Ammon's horn (tissue), 1 donor: ENCODE results near the gene S100A7.

Experiments used
- DNase-seq: peaks from one replicate; pipeline ENCODE4 v3.0.0-alpha.2; 2016; ENCODE audit warnings: low spot score

S100A7 gene

DNA sequence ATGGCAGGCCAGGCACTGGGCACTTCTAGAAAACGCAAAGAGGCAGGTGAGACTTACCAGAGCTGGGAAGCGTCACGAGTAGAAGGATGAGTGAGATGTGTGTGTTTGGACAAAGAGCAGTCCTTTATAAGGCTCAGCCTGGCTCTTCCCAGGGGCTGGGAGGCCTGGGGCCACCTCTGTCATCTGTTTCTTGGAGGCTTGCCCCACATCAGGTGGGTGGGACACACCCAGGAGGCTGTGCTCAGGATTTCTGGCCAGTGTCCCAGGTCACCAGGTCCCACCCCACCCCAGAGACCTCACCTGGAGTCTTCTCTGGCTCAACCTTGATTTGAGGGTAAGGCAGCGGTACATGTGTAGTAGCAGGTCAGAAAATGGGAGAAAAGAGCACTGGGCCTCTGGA, at the start of gene S100A7:
Gene S100A7 (minus strand): TSS at position 101 of the 400 bp plus-strand sequence. CDS start 1,638 bp downstream, outside the sequence.
- no peak for DNase-seq

DNA sequence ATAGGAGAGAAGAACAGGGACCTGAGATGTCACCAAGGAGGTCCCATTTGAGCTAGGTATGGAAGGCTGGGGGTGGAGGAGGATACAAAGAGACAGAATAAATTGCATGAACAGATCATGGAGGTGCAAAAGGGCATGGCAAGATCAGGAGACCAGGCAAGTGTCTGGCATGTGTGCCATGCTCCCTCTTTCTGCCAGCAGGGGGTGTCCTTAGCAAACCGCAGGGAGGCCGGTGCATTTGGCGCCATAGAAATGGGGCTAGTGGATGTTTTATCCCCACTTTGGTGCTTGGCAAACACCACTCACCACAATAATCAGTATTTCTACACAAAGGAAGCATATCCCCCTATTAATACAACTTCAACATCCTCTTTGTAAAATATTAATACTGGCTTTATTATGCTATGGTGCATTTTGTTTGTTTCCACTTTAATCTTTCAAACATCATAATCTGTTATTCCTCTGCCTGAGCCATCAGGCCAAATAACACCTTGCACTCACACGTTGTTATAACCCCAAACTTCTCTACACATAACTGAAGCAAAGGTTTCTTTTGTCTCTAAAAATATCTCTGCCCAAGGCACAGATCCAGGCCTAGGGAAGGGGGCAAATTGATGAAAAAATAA, 49.4 kb upstream of the S100A7 start:
- DNase-seq = peak; percentile 28

DNA sequence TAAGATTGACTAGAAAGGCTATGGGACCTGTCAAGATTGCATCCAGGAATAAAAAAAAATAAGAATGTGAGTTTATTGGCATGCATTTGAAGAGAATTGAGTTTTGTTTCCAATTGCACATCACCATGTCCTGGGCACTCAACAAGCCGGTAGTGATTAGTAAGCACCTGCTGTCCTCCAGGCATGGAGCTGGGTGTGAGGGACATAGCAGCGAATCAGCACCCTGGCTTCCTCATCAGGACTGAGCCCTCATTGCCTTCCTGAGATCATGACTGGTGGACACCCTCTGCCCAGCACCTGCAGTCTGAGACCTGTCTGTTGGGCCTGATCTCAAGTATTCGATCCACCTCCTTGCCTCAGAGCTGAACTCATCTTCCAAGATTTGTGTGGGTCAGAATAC, 48.6 kb upstream of the S100A7 start:
- no peak for DNase-seq

DNA sequence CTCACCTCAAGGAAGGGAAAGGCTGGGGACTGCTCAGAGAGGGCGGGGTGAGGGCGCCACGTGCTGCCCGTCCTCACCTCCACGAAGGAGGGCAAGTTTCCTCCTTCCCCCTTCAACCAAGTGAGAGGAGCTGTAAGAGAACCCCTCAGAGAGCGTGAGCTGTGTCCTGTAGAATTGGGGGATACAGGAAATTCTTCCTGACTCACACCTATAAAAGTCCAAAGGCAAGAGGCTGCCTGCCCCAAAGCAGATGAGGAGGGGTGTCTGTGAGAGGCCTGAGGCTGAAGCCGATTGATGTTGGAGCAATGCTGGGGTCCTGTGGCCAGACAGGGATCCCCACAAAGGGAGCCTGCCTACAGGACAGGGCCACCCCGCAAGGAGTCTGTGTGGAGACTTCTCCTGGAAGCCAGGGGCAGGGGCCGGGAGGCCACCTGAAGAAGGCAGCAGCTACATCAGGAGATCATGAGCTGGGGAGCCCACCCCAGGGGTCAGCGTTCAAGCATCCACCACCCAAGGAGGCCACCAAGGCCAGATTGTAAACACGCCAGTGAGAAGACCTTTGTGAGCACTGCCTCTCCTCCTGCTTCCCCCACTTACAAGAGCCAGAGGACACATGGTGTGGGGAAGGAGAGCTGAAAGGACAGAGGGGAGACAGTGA, 47.6 kb upstream of the S100A7 start:
- no peak for DNase-seq

DNA sequence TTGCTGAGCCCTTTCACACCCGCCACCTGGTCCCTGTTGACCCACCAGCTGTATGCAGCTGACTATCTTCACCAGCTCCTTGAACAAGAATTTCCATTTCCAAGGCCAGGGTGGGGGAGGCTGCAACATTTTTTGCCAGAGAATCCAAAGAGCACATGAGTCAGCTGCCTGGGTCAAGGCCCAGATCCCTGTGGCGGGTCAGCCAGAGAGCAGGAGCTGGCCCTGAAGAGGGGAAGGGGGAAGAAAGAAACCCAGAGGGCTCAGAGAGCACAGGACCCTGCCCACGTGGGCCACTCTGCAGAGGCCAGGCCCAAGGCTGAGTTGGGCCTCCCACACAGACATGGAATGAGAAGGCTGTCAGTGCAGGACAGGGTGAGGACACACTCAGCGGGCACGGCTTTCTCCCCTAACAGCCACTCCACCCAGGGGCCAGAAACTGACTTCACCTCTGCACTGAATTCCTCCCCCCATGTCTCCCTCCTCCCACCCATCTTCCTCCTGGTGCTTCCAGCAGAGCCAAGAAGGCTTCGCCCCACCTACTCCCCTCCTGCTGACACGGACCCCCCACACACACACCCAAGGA, 46.5 kb upstream of the S100A7 start:
- DNase-seq = no peak

DNA sequence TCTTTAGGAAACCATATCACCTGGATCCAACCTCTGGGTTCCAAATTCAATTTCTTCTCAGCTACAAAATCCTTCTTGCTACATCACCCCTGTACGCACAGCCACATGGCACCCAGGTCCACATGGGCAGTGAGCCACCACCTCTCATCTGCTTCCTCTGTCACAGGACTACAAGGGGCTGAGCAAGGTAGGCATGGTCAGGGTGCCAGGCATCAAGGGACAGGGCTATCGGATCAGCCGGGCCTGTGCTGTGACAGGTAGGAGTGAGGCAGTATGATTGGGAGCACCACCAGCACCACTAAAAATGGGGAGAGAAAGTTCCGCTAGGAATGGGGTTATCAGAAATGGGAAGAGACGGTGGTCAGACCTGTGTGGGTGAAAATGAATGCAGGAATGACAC, 45.9 kb upstream of the S100A7 start:
- DNase-seq = no peak

DNA sequence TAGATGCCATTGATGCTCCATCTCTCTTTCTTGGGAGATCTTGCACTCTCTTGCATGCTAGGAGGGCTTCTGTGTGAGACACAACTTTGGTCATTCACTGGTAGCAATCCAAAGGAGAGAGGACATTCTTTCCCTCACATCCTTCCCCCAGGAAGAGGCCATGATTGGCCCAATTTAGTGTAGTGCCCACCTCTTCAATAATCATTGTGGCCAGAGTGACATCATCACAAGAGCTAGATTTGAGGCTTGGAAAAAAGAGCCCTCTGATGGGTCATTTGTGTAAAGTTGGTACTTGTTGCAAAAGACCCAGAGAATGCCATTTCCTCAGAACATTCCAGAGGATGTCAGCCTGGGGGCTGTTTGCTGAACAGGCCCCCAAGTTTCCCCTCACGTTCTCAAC, 45.1 kb upstream of the S100A7 start:
- DNase-seq = no peak

DNA sequence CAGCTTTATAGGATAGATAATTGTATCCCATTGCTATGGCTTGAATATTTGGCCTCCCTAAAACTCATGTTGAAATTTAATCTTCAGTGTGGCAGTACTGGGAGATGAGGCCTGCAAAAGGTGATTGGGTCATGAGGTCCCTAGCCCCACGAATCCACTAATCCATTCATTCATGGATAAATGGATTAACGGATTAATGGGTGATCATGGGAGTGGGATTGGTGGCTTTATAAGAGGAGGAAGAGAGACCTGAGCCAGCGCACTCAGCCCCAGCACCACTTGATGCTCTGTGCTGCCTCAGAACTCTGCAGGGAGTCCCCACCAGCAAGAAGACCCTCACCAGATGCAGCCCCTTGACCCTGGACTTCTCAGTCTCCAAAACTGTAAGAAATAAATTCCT, 43.3 kb upstream of the S100A7 start:
- DNase-seq = no peak

DNA sequence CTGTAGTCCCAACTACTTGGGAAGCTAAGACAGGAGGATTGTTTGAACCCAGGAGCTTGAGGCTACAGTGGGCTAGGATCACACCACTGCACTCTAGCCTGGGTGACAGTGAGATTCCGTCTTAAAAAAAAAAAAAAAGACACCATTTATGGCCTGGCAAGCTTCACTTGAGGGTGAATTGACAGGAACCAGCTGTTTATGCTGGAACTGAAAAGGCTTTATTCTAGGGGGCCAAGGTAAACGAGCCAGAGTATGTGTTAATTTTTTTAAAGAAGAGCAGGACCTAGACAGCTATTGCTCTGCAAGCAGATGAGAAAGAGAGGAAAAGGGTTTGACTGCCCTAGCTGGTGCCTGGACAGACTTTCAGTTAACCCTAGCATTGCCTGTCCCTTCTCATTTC, 38.3 kb upstream of the S100A7 start:
- no peak for DNase-seq

DNA sequence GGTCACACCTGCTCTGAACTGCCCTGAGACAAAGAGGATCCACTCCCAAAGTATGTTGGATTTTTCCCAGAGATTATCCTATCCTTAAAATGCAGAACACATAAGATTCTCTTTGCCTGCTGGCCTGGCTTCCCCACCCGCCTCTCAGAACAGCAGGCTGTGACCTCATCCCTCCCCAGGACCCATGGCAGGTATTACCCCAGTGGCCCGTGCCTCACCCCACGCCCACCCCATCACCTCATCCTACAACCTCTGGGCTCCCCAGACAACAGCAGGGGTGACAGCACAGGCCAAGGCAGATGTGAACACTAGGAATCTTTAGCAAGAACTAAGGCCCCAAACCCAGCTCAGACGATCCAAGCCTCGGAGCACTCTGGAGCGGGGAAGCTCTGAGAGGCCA, 35.1 kb upstream of the S100A7 start:
- no peak for DNase-seq

DNA sequence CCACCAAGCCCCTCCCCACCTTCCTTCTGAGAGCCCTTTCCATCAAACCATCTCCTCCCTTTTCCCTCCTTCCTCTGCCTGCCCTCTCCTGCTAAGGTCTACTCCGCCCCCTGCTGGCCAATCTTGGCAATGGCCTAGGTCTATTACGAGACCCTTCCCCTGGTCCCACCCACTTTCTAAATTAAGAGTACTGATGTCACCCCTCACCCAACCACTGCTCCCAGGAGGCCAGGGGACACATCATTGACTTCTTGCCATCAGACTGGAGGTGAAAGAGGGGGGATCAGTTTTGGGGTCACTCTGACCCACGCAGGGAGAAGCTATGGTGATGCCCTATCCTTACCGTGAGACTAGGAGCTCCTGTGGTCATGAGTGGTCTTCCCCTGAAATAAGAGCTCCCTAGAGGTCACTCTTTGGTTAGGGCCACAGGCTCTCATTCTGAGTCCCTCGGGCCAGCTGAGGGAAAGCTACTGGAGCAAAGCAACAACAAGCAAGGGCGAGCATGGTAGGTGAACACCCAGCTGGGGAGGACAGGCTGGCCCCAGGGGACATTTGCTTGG, 34.6 kb upstream of the S100A7 start:
- DNase-seq = peak; percentile 53

DNA sequence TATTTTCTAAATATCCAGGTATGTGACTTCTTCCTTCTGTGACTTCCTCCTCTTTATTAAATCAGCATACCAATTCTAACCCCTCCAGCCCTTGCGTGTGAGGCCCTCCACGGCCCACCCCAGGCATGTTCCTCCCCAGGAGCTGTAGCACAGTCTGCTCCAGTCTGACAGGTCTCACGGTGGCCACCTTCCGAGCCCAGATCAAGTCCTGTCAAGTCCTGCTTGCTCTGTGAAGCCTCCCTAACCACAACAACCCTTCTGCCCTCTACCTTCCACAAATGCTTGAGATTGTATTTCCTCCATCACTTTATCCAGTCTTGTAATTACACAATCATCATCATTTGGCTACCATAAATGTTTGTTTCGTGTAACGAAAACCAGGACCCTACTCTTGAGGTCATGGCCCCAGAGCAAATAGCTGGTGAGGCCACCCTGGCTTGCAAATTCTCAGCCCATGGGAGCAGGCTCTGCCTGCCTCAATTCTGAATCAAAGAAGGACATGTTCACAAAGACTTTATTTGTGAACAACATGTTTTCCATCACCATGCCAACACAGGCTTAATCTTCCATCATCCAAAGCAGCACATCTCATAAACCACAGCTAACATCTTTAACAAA, 33.0 kb upstream of the S100A7 start:
- peak; percentile 22 for DNase-seq

DNA sequence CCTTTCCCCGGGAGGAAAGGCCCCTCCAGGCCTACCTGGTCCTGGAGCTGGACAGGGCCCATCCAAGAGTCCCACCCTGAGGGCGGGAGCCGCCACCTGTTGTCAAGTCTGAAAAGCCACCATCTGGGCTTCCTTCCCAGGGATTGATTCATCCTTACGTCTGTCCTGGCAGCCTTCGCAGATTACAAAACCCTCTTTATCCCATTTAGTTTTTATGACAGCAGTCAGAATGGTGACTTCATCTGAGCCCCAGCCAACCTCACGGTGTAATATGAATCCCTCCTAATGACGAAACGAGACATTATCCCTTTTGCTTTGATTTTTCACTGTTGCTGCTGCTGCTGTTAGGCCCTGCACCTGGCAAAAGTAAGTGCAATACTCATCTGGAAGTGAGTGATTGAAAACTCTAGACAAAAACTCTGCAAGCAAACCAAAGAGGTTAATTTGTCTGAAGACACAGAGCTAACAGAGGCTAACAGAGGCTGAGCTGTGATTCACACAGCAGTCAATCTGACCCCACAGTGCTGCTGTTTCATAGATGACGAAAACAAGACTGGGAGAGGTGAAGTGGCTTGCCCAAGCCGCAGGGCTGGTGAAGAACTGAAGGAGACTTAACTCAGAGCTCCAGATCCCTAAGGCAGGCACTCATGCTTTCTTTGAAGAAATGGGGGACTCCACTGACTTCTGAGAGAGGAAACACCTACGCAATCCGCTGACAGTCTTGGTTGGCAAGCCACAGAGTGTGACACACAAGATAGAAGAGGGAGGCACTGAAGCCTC, 30.0 kb upstream of the S100A7 start:
- peak; percentile 55 for DNase-seq

DNA sequence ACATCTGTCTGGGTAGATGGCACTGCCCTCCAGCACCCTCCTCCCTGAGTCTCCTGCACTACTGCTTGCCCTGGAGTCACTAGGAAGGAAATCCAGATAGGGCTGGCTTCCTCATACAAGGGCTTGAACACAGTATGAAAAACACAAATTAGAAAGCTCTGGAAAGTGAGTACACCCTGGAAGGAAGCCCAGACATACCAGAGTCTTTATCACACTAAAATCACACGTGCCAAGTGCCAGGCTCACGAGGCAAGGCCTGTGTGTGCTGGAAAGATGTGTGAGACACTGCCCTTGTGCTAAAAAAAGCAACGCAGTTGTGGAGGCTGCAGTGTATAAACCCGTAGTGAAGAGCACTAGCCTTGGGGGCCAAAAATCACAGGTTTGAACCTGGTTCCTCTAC, 28.3 kb upstream of the S100A7 start:
- DNase-seq = no peak

DNA sequence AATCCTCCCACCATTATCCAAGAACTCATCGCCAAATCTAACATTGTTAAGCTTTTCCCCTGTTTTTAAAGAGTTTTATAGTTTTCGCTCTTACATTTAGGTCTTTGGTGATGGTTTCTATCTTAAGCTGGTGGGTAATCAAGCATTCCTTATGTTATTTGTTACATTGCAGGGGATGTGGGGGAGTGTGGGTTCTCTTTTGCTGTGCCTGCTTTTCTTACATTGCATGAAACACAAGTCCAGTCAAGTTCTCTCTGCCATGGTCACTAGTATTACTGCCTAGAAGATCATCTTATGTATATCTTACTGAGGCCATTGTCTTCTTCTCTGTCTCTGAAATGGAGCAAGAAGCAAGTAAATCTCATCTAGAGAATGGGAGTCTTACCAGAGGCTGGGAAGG, 27.3 kb upstream of the S100A7 start:
- no peak for DNase-seq

DNA sequence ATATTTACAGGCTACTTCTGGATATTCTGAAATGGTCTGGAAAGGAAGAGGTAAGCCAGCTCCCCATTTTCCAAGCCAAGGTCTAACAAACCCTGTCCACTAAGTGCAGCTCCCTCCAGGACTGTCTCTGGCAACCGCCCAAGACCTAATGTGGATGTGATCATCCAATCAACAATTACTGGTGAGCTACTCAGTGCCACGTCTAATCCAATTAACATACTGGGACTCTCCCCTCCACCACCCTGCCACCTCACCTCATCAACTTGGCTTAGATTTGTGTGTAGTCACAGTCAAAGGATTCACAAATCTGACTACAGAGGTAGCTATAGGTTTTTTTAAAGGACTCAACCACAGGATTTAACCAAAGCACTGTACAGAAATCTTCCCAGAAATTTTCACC, 25.4 kb upstream of the S100A7 start:
- DNase-seq = no peak

DNA sequence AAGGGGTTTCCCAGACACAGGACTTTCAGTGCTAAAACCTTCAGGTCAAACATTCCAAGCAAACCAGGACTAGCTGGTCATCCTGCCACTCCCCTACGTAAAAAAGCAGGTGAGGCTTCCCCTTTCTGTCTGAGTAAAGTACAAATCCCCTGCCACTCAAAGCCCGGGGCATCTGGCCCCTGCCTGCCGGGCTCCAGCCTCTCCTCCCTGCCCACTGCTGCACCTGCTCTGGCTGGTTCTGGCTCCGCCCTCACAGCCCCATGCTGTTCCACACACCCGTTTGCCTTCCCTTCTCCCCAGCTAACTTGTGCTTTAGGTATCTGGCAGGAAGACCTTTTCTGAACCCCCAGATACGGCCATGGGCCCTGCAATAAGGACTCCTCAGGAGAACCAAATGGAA, 23.3 kb upstream of the S100A7 start:
- no peak for DNase-seq

DNA sequence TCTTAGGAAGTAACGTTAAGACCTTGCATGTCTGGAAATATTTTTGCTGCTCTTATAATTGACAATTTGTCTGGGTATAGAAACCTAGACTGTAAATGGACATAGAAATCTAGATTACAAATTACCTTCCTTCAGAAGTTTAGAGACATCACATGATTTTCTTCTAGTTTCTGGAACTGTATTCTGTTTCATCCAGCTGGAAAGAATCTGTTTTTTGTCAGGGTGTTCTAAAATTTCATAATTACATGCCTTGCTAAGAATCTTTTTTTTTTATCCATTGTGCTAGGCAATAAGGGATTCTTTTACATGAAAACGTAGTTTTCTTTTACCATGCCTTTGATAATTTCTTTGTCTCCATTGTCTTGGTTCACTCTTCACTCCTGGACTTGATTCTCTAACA, 20.7 kb upstream of the S100A7 start:
- DNase-seq = no peak

DNA sequence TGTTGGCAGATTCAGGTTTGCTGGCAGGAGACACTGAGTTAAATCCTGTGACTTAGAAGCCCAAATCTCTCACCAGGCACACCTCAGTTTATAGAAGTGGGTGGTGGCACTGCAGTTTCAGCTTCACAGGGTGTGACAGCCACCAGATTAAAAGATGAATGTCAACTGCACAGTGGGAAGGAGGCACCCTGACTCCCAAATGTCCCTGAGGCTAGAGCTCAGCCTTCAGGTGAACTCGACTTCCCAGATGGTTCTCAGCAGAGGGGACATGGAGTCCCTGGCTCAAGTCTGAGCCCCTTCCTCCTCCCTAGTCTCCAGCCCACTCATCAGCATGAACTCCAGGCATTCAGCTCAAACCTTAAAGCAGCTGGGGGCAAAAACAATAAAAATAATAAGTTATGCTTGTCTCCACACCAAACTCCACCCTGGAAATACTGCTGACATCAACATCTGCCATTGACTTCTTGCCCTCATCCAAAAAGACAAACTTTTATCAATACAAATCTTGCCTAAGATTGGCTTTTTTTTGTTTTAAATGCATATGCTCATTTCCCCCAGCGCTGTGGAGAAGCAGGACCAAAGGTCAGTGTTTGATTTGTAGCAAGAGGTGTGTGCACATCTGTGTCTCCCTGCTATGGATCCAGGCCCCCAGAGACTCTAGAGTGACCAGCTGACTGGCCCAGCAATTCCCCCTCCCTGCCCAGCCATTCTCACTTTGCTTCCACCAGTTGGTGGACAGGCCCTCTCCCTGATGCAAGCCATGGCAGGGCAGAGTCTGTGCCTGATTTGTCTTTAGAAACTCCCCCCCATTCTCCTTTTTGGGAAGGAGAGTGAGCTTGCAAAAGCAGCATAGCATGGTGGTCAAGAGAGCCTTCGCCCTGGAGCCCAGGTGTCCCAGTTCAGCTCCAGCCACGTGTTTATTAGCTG, 18.5 kb upstream of the S100A7 start:
- no peak for DNase-seq

DNA sequence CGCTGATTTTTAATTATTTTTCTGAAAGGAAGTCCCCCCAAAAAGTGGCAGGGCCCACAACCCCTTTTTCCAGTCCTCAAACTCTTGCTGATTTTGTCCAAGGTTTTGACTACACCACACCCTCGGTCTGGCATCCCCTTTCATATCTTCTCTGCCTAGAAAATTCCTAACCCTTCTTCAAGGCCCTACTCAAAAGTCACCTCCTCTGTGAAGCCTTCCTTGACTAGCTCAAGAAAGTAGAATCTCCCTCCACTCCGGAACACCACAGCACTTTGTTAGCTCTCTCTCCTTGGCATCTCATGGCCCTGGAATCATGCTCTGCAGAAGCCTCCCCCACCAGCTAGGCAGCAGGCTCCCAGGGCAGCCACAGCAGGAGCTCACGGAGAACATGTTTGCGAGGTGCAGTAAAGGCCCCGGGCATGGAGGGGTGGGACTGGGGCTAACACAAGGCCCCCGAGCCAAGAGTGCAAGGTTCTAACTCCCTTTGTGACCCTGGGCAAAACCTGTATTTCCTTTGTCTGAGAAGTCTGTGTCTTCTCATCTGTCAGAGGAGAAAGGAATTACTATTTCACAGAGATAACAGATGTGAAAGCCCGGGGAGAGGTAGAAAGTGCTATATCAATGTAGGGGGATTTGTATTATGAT, 17.7 kb upstream of the S100A7 start:
- no peak for DNase-seq
